Thyroid gland (tissue), 4 donors: Measurements from ENCODE around the gene SORCS2. TPM values are rescaled to one million over a fixed set of nuclear protein-coding genes. Genes with fewer than 3 reads are reported as not detected.

Experiments used
- DNase-seq, 2 donors: peaks; one replicate each; pipeline ENCODE4 v3.0.0-alpha.2; 2019
- H3K27ac ChIP-seq, 3 donors: fragments of 200-600 bp; sonication (generic); 1 replicate in 2 of 3; 2 replicates in 1 of 3; pipeline ENCODE4 v1.5.1; 2016 to 2019; ENCODE audit warnings: mild to moderate bottlenecking in 1 of 3, moderate library complexity in 1 of 3
- H3K27me3 ChIP-seq: fragments of 200-600 bp; sonication (generic); one replicate; pipeline ENCODE4 v1.5.1; 2019
- H3K36me3 ChIP-seq, 2 donors: fragments of 200-600 bp; sonication (generic); one replicate each; pipeline ENCODE4 v1.5.1; 2016 to 2019
- H3K4me1 ChIP-seq, 2 donors: fragments of 200-600 bp; sonication (generic); one replicate each; pipeline ENCODE4 v1.5.1; 2017 to 2019
- H3K4me3 ChIP-seq, 3 donors: fragments of 200-600 bp; sonication (generic); replicated peaks in 1 of 3; 1 replicate in 2 of 3; 2 replicates in 1 of 3; pipeline ENCODE4 v1.5.1; 2016; ENCODE audit warnings: mild to moderate bottlenecking in 1 of 3
- H3K9me3 ChIP-seq: fragments of 200-600 bp; sonication (generic); one replicate; pipeline ENCODE4 v1.5.1; 2017
- CTCF ChIP-seq, 6 experiments: fragments of 200-600 bp in 3 of 6; fragments of 450-650 bp in 3 of 6; sonication (generic) in 3 of 6; IDR thresholded peaks; one replicate each; pipeline ENCODE4 v1.5.1; 2016 to 2019; ENCODE audit warnings: antibody characterized with exemption in 6 of 6, mild to moderate bottlenecking in 2 of 6, inconsistent platforms in 1 of 6, moderate library complexity in 1 of 6
- POLR2A ChIP-seq, 2 donors: fragments of 450-650 bp; IDR thresholded peaks; one replicate each; pipeline ENCODE4 v1.6.1; 2017; ENCODE audit warnings: antibody characterized with exemption in 2 of 2, mild to moderate bottlenecking in 2 of 2, moderate library complexity in 1 of 2
- WGBS, 2 donors: methylation state at CpG; one replicate each; pipeline ENCODE4 v1.1.5; 2017; 5-methylcytosine and 5-hydroxymethylcytosine counted together
- intact Hi-C: fragments of 100-400 bp; cut with DNase I; formaldehyde crosslinking; loops from one replicate; pipeline ENCODE4 v1.15.1; 2023
- total RNA-seq, 4 donors: library from RNA; depleted of rRNA; stranded (reverse); fragments of >200 nt; gene quantifications; one replicate each; pipeline ENCODE4 v1.2.3, GENCODE V29; 2016

Gene SORCS2
- total RNA-seq, 4 donors from 2014 or later = 1.7 to 13.6 (median 3.6) TPM

GRCh38 chr4:7705593-7705992 lies 513.3 kb downstream of the SORCS2 start:
- WGBS, 2 donors = 13 to 39% methylated on average over 3 to 7 of the region's 7 CpGs
- intact Hi-C loops = no loop called here
- H3K27ac ChIP-seq = no peak overlapping the region

GRCh38 chr4:7708238-7708637 lies 515.9 kb downstream of the SORCS2 start:
- DNase-seq = no peak
- Histone ChIP-seq H3K9me3 (no peaks in the 10 kb centered on the region), H3K4me3 (no peak overlapping the region), H3K4me1 (peaks cover 3 to 4% of the 10 kb centered on the region in 2 donors), H3K36me3 (no peaks in the 10 kb centered on the region), H3K27me3 (no peaks in the 10 kb centered on the region), H3K27ac (no peak overlapping the region)
- WGBS, 2 donors = 64 to 87% methylated on average over 16 to 17 of the region's 17 CpGs
- no peak for TF ChIP-seq CTCF (IDR thresholded peaks at IDR 0.05)
- TF ChIP-seq POLR2A (IDR thresholded peaks at IDR 0.05) = no peak
- intact Hi-C loops = no loop called here

More at GRCh38 chr4:7705593-7705992, 513.3 kb downstream of the SORCS2 start:
- H3K9me3 ChIP-seq = no peaks in the 10 kb centered on the region
- peak; percentile 8 to 10 for DNase-seq
- H3K36me3 ChIP-seq = no peaks in the 10 kb centered on the region
- no peak for TF ChIP-seq POLR2A (IDR thresholded peaks at IDR 0.05)
- TF ChIP-seq CTCF (IDR thresholded peaks at IDR 0.05) = no peak
- no peaks in the 10 kb centered on the region for H3K27me3 ChIP-seq
- H3K4me3 ChIP-seq = no peak overlapping the region
- H3K4me1 ChIP-seq = peaks cover 3 to 4% of the 10 kb centered on the region in 2 donors

GRCh38 chr4:7708981-7709380 lies 516.6 kb downstream of the SORCS2 start:
- no peaks in the 10 kb centered on the region for H3K27me3 ChIP-seq
- H3K9me3 ChIP-seq = no peaks in the 10 kb centered on the region
- no peaks in the 10 kb centered on the region for H3K36me3 ChIP-seq
- 66 to 68% methylated on average over 10 to 15 of the region's 15 CpGs for WGBS, 2 donors
- peaks cover 3 to 4% of the 10 kb centered on the region in 2 donors for H3K4me1 ChIP-seq
- intact Hi-C loops = no loop called here
- no peak overlapping the region for H3K27ac ChIP-seq
- H3K4me3 ChIP-seq = no peak overlapping the region
- DNase-seq = no peak
- no peak for TF ChIP-seq CTCF (IDR thresholded peaks at IDR 0.05)
- no peak for TF ChIP-seq POLR2A (IDR thresholded peaks at IDR 0.05)

GRCh38 chr4:7709431-7709830 lies 517.1 kb downstream of the SORCS2 start:
- Histone ChIP-seq H3K9me3 (no peaks in the 10 kb centered on the region), H3K36me3 (no peaks in the 10 kb centered on the region), H3K27ac (no peak overlapping the region), H3K4me1 (peaks cover 3 to 4% of the 10 kb centered on the region in 2 donors), H3K27me3 (no peaks in the 10 kb centered on the region), H3K4me3 (no peak overlapping the region)
- WGBS, 2 donors = 93 to 97% methylated on average over 5 to 6 of the region's 6 CpGs
- DNase-seq = no peak
- TF ChIP-seq POLR2A (IDR thresholded peaks at IDR 0.05) (no peak), CTCF (IDR thresholded peaks at IDR 0.05) (no peak)
- intact Hi-C loops = no loop called here

- intact Hi-C loops = loop anchor here (10.0 kb wide), 1 partner anchor 375 kb away; no protein-coding TSS in a partner anchor
- H3K36me3 ChIP-seq = no peaks in the 10 kb centered on the region
- TF ChIP-seq CTCF (IDR thresholded peaks at IDR 0.05) (no peak), POLR2A (IDR thresholded peaks at IDR 0.05) (no peak)
- DNase-seq = no peak
- H3K4me1 ChIP-seq = peaks cover 3 to 4% of the 10 kb centered on the region in 2 donors
- no peak overlapping the region for H3K27ac ChIP-seq
- H3K9me3 ChIP-seq = no peaks in the 10 kb centered on the region
- WGBS, 2 donors = 91 to 92% methylated on average over 8 to 10 of the region's 11 CpGs
- H3K4me3 ChIP-seq = no peak overlapping the region
- no peaks in the 10 kb centered on the region for H3K27me3 ChIP-seq
Observed at GRCh38 chr4:7710126-7710525, 517.8 kb downstream of the SORCS2 start.
